Nucleus accumbens (tissue), 56 donors: ENCODE results near the gene PHACTR4.
"Not testable (repeated sequence)": the region's sequence is repeated elsewhere in the genome, so short reads cannot be mapped to it uniquely, and the experiment has no call there.

Source experiments
- DNase-seq, 56 donors: peaks; one replicate each; lab custom pipeline; 2025; lab: John Stamatoyannopoulos, UW

Gene PHACTR4

DNA sequence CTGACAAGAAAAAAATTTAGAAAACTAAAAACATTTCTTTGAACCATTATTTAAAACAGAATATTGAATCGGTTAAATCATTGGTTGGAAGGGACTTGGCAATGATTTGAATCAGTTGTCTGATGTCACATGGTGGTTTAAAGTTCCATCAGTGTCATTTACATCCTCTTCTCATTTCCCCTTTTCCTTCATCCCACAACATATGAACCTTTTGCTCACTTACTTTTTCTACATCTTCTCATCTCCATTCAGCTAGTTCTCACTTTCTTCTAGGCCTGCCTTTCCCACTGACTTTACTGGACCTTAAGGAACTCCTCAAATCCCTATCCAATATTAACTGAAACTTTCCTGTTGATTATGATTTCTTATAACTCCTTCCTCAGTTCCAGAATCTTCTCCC is 58.5 kb downstream of the PHACTR4 start:
- DNase-seq, result no peak

GRCh38 chr1:28428990-28429520 is 59.5 kb downstream of the PHACTR4 start:
- DNase-seq, result no peak

GRCh38 chr1:28436211-28436769 is 66.8 kb downstream of the PHACTR4 start:
- DNase-seq, result no peak

DNA sequence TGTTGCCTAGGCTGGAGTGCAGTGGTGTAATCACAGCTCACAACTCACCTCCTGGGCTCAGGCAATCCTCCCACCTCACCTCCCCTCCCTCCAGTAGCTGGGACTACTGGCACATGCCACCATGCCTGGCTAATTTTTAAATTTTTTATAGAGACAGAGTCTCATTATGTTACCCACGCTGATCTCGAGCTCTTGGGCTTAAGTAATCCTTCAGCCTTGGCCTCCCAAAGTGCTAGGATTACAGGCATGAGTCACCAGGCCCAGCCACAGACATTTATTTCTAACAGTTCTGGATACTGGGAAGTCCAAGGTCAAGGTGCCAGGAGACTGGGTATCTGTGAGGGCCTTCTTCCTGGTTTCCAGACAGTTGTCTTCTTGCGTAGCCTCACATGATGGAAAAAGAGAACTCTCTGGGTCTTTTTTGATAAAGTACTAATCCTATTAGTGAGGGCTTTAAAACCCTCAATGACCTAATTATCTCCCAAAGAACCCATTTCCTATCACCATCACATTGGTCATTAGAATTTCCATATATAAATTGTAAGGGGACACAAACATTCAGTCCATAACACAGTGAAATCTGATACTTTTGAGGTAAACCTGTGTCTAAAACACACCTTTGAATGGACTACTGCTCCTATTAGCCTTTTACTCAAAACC is 67.9 kb downstream of the PHACTR4 start:
- no peak for DNase-seq

DNA sequence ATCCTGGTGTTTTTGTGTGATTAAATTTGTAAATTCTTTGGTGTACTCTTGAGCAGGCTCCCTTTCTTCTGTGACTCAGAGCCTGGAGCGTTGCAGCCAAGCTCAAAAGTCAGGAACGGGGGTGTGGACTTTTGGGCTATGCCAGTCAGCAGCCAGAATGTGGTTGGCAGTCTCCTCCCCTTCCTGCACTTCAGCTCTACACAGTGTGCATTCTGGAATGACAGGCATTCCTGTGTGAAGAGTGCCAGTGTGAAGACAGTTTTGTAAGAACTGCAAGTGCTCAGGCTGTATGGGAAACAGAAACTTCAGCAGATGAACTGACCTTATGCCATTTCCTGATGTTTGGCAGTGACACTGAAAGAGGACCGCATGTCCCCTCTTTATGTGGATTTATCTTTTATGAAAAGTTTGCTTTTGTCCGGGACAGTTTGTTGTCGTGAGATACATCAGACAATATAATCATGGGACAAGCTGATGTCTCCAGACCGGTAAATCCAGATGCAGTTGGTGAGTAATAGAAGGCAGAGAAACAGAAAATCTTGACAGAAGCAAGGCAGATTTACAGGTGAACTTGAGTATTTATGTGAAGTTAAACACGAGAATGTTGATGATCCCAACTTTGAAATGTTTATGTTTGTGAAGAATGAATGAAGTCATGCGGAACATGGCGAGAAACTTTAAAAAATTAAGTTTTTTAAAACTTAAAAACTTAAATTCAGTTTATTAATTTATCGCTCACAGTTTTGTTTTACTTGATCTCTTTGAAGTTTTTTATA is 68.6 kb downstream of the PHACTR4 start:
- peak in 39 of 56 donors; percentile 2 to 74 (median 34) for DNase-seq

DNA sequence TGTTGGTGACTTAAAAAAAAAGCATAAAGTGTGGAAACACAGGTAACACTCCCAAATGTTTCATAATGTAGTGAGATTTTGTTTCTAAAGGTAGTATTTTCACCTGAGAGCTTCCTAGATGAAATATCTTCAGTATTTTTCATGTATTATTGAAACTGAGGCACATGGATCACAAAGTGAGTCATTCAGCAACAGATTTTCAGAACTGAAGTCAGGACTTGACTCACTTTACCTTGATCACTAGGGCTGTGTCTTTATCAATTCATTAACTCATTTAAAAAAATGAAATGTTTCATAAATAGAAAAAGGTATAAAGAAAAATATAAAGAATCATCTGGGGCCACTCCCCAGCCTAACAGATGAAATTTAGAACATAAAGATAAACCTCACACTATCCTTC is 69.8 kb downstream of the PHACTR4 start:
- DNase-seq, result no peak

DNA sequence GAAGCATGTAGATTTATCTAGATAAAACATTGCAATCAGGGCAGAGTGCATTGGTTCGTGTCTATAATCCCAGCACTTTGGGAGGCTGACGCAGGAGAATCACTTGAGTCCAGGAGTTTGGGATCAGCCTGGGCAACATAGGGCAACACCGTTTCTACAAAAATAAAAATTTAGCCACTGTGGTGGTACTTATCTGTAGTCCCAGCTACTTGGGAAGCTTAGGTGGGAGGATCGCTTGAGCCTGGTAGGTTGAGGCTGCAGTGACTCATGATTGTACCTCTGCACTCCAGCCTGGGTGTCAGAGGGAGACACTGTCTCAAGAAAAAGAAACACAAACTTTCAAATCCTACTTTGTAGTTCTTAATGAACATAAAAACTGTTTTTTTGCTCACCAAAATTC is 72.1 kb downstream of the PHACTR4 start:
- DNase-seq, result no peak

DNA sequence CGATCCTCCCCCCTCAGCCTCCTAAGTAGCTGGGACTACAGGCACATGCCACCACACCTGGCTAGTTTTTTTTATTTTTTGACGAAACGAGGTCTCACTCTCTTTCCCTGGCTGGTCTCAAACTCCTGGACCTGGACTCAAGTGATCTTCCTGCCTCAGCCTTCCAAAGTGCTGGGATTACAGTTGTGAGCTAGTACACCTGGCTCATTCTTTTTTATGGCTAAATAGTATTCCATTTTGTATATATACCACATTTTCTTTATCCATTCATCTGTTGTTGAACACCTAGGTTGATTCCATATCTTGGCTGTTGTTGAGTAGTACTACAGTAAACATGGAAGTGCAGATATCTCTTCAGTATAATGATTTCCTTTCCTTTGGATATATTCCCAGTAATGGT is 74.0 kb downstream of the PHACTR4 start:
- DNase-seq, result no peak

DNA sequence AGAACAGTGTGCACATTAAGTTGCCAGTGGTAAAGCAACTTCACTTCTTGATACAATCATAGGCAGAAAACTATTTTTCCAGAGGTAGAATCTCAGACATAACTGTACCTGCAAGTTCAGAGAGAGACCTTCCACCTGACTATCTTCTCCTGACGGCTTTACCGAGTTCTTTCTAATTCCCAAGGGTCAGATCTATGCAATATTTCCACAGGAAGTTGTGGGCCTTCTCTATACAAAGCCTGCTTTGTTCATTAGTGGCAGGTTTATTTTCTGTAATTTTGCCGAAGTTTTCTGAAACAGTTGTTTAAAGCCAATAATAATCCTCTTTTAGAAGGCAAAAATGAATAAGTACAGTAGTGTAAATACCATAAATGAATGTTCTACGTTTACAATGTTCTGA is 78.1 kb downstream of the PHACTR4 start:
- no peak for DNase-seq

DNA sequence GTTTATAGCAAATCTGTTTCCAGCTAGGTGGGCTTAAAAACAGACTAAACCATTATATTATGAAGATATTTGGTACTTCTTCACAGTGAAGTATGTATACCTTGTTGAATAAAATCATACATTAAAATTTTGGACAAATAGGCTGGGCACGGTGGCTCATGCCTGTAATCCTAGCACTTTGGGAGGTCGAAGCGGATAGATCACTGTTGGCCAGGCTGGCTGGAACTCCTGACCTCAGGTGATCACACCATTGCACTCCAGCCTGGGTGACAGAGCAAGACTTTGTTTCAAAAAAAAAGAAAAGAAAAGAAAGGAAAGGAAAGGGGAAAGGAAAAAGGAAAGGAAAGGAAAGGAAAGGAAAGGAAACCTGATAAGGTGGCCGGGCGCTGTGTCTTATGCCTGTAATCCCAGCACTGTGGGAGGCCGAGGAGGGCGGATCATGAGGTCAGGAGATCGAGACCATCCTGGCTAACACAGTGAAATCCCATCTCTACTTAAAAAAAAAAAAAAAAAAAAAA is 78.6 kb downstream of the PHACTR4 start:
- not testable (repeated sequence) for DNase-seq

- no peak for DNase-seq
These were observed 80.4 kb downstream of the PHACTR4 start for GRCh38 chr1:28449904-28450303.

DNA sequence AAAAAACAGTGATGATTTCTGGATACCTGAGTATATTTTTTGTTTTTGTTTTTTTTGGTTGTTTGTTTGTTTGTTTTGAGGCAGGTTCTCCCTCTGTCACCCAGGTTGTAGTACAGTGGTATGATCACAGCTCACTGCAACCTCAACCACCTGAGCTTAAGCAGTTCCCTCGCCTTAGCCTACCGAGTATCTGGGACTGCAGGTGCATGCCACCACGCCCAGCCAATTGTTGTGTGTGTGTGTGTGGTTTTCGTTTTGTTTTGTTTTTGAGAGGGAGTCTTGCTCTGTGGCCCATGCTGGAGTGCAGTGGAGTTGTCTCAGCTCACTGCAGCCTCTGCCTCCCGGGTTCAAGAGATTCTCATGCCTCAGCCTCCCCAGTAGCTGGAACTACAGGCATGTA is 81.0 kb downstream of the PHACTR4 start:
- no peak for DNase-seq

DNA sequence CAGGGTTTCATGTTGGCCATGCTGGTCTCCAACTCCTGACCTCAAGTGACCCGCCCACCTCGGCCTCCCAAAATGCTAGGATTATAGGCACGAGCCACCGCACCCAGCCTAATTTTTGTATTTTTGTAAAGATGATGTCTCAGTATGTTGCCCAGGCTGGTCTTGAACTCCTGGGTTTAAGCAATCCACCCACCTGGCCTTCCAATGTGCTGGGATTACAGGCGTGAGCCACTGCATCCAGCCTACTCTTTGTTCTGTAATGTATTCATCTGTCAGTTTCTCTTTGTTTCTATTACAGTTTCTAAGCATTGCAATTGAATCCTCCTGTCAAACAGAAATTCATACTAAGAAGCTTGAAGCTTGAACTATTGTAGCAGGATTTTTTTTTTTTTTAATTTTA is 81.5 kb downstream of the PHACTR4 start:
- DNase-seq, result peak in 13 of 56 donors; percentile 2 to 41 (median 16)

GRCh38 chr1:28456078-28456477 is 86.5 kb downstream of the PHACTR4 start:
- no peak for DNase-seq

- no peak for DNase-seq
These were observed 88.1 kb downstream of the PHACTR4 start for GRCh38 chr1:28457678-28458077.

DNA sequence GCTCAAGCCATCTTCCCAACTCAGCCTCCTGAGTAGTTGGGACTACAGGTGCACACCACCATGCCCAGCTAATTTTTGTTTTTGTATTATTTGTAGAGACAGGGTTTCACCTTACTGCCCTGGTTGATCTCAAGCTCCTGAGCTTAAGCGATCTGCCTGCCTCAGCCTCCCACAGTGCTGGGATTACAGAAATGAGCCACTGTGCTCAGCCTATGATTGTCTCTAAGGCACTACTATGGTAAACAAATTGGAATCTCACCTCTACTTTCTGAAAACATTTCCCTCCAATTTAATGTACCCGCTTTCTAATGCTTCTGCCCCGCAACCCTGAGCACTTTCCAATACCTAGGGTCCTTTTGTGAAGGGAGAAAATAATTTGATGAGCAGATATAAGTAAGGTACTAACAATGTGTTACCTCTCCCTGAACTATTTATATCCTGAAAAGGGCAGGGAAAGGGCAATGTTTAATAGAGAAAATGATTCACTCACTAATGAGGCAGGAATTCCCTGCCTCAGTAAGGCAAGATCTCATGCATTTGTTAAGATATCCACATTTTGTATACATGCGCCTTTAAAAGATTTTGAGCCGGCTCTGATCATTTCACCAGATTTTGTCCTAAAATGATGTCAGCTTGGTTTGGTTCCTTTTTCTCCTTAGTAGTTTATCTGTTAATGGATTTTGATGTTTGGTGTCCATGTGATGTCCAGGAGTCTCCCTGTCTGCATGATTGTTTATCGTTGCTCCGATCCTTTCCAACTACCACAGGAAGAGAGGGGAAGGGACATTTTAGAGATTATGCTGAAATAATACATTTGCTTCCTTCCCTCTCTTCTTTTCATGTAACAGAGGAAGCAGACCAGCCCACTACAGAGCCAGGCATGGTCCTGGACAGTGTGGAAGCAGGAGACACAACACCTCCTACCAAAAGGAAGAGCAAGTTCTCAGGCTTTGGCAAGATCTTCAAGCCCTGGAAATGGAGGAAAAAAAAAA is 89.0 kb downstream of the PHACTR4 start:
- DNase-seq, result no peak

DNA sequence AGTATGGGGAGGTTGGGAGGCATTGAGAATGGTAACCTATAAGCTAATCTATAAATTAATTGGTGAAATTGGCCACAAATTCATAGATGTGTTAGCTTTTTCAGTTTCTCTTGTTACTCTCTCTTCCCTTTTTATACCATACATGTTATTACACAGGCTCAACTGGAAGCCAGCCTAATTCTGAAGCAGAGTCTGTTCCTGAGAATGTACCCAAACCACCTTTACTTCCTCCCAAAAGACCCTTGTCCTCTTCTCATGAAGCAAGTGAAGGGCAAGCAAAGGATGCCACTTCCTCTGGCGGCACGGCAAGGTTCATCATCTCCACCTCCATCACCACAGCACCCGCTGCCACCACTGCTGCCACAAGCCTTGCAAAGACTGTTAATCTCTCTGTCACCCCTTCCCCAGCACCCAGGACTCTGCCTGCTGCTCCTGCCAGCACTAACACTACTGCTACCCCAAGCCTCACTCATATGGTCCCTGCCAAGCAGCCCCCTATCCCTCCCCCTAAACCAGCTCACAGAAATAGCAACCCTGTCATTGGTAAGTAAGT is 96.8 kb downstream of the PHACTR4 start:
- DNase-seq, result no peak

- no peak for DNase-seq
These were observed 100.6 kb downstream of the PHACTR4 start for GRCh38 chr1:28470146-28470545.

GRCh38 chr1:28479497-28479896 is 110.0 kb downstream of the PHACTR4 start:
- not testable (repeated sequence) for DNase-seq

GRCh38 chr1:28480308-28480707 is 110.8 kb downstream of the PHACTR4 start:
- DNase-seq, result no peak
